Activated T-cell treated with anti-CD3 and anti-CD28 coated beads, Interleukin-2, amount 50 U/mL, for 72 hours (primary cell): ENCODE results near the gene EZH2. TPM values are rescaled to one million over a fixed set of nuclear protein-coding genes. Genes with fewer than 3 reads are reported as not detected.

Source experiments
- ATAC-seq, 2 donors: fragments of 150-1000 bp; cut with Tn5 transposase; replicated peaks in 1 of 2; 2 replicates each; pipeline ENCODE4 v1.10.0; 2021; ENCODE audit warnings: moderate library complexity in 2 of 2, mild to moderate bottlenecking in 1 of 2
- DNase-seq, 2 donors: peaks; one replicate each; pipeline ENCODE4 v3.0.0; 2021 to 2022; ENCODE audit warnings: mixed read lengths in 1 of 2
- H3K27ac Mint-ChIP-seq: one replicate; pipeline ENCODE4 v1.8.0; 2022; ENCODE audit warnings: mild to moderate bottlenecking, moderate library complexity, mixed read lengths
- H3K27me3 Mint-ChIP-seq: one replicate; pipeline ENCODE4 v1.8.0; 2022; ENCODE audit warnings: low read depth, mixed read lengths
- H3K36me3 Mint-ChIP-seq, 2 donors: one replicate each; pipeline ENCODE4 v1.8.0; 2022; ENCODE audit warnings: mixed read lengths in 2 of 2, mild to moderate bottlenecking in 1 of 2; ENCODE audit not compliant: insufficient read depth in 2 of 2
- H3K4me1 Mint-ChIP-seq: one replicate; pipeline ENCODE4 v1.8.0; 2022; ENCODE audit warnings: low read depth, mixed read lengths
- H3K4me3 Mint-ChIP-seq, 2 donors: one replicate each; pipeline ENCODE4 v1.8.0; 2022; ENCODE audit warnings: mild to moderate bottlenecking in 2 of 2, mixed read lengths in 2 of 2, moderate library complexity in 2 of 2
- H3K9me3 Mint-ChIP-seq, 2 donors: one replicate each; pipeline ENCODE4 v1.8.0; 2022; ENCODE audit warnings: mixed read lengths in 2 of 2
- total RNA-seq, 2 donors: library from RNA; stranded (reverse); gene quantifications; one replicate each; pipeline ENCODE4 v1.2.3, GENCODE V29; 2022

The EZH2 gene
- total RNA-seq, 2 donors from 2014 or later: 95.9 to 117 TPM

GRCh38 chr7:148847815-148848734, 36.0 kb downstream of the EZH2 start:
- DNase-seq: no peak
- H3K27ac Mint-ChIP-seq: peak overlapping the region; percentile 52
- H3K36me3 Mint-ChIP-seq: peaks cover 1 to 13% of the 10 kb centered on the region in 2 donors
- H3K9me3 Mint-ChIP-seq: no peaks in the 10 kb centered on the region
- no peaks in the 10 kb centered on the region for H3K27me3 Mint-ChIP-seq
- ATAC-seq: no peak
- H3K4me1 Mint-ChIP-seq: peaks cover 51% of the 10 kb centered on the region
- H3K4me3 Mint-ChIP-seq: no peak overlapping the region

GRCh38 chr7:148838905-148839304, 45.2 kb downstream of the EZH2 start:
- no peak for DNase-seq
- peak overlapping the region in 1 of 2 donors; percentile 22 for H3K4me3 Mint-ChIP-seq
- H3K4me1 Mint-ChIP-seq: peaks cover 47% of the 10 kb centered on the region
- ATAC-seq: no peak
- no peaks in the 10 kb centered on the region for H3K9me3 Mint-ChIP-seq
- H3K27me3 Mint-ChIP-seq: no peaks in the 10 kb centered on the region
- peaks cover 16 to 50% of the 10 kb centered on the region in 2 donors for H3K36me3 Mint-ChIP-seq
- peak overlapping the region; percentile 86 for H3K27ac Mint-ChIP-seq

GRCh38 chr7:148835854-148836253, 48.2 kb downstream of the EZH2 start:
- no peak overlapping the region for H3K27ac Mint-ChIP-seq

GRCh38 chr7:148834605-148835004, 49.5 kb downstream of the EZH2 start:
- ATAC-seq (no peak), DNase-seq (no peak)
- H3K4me1 Mint-ChIP-seq: peaks cover 32% of the 10 kb centered on the region
- H3K27me3 Mint-ChIP-seq: no peaks in the 10 kb centered on the region
- no peak overlapping the region for H3K27ac Mint-ChIP-seq
- peaks cover 24 to 65% of the 10 kb centered on the region in 2 donors for H3K36me3 Mint-ChIP-seq
- H3K9me3 Mint-ChIP-seq: no peaks in the 10 kb centered on the region
- H3K4me3 Mint-ChIP-seq: no peak overlapping the region

More at GRCh38 chr7:148835854-148836253, 48.2 kb downstream of the EZH2 start:
- ATAC-seq: no peak
- no peaks in the 10 kb centered on the region for H3K27me3 Mint-ChIP-seq
- DNase-seq: no peak
- H3K9me3 Mint-ChIP-seq: no peaks in the 10 kb centered on the region
- H3K4me3 Mint-ChIP-seq: no peak overlapping the region
- H3K4me1 Mint-ChIP-seq: peaks cover 41% of the 10 kb centered on the region
- peaks cover 20 to 56% of the 10 kb centered on the region in 2 donors for H3K36me3 Mint-ChIP-seq

GRCh38 chr7:148831782-148832181, 52.3 kb downstream of the EZH2 start:
- DNase-seq (no peak), ATAC-seq (no peak)
- Mint-ChIP-seq H3K4me1 (peaks cover 15% of the 10 kb centered on the region), H3K27ac (no peak overlapping the region), H3K9me3 (no peaks in the 10 kb centered on the region), H3K27me3 (no peaks in the 10 kb centered on the region), H3K36me3 (peaks cover 22 to 53% of the 10 kb centered on the region in 2 donors), H3K4me3 (no peak overlapping the region)

- Mint-ChIP-seq H3K27me3 (no peaks in the 10 kb centered on the region), H3K36me3 (peaks cover 20 to 50% of the 10 kb centered on the region in 2 donors), H3K27ac (no peak overlapping the region), H3K4me1 (peaks cover 15% of the 10 kb centered on the region), H3K4me3 (no peak overlapping the region), H3K9me3 (no peaks in the 10 kb centered on the region)
- DNase-seq (no peak), ATAC-seq (no peak)
Observed at GRCh38 chr7:148830897-148831692, 53.0 kb downstream of the EZH2 start.

- H3K36me3 Mint-ChIP-seq: peaks cover 19 to 51% of the 10 kb centered on the region in 2 donors
Observed at GRCh38 chr7:148828965-148829364, 55.1 kb downstream of the EZH2 start.

GRCh38 chr7:148825338-148825737, 58.8 kb downstream of the EZH2 start:
- H3K4me3 Mint-ChIP-seq: no peak overlapping the region
- ATAC-seq (no peak), DNase-seq (no peak)
- no peak overlapping the region for H3K27ac Mint-ChIP-seq
- peaks cover 9% of the 10 kb centered on the region for H3K4me1 Mint-ChIP-seq
- H3K9me3 Mint-ChIP-seq: no peaks in the 10 kb centered on the region
- no peaks in the 10 kb centered on the region for H3K27me3 Mint-ChIP-seq
- peaks cover 13 to 44% of the 10 kb centered on the region in 2 donors for H3K36me3 Mint-ChIP-seq

More at GRCh38 chr7:148828965-148829364, 55.1 kb downstream of the EZH2 start:
- DNase-seq: no peak
- Mint-ChIP-seq H3K27me3 (no peaks in the 10 kb centered on the region), H3K27ac (no peak overlapping the region), H3K4me1 (peaks cover 10% of the 10 kb centered on the region), H3K9me3 (no peaks in the 10 kb centered on the region), H3K4me3 (no peak overlapping the region)
- no peak for ATAC-seq

GRCh38 chr7:148824864-148825263, 59.2 kb downstream of the EZH2 start:
- ATAC-seq (no peak), DNase-seq (no peak)
- H3K4me1 Mint-ChIP-seq: peaks cover 9% of the 10 kb centered on the region
- H3K9me3 Mint-ChIP-seq: no peaks in the 10 kb centered on the region
- no peaks in the 10 kb centered on the region for H3K27me3 Mint-ChIP-seq
- no peak overlapping the region for H3K4me3 Mint-ChIP-seq
- H3K27ac Mint-ChIP-seq: no peak overlapping the region
- H3K36me3 Mint-ChIP-seq: peaks cover 13 to 41% of the 10 kb centered on the region in 2 donors

- ATAC-seq (no peak), DNase-seq (no peak)
- peaks cover 5% of the 10 kb centered on the region for H3K4me1 Mint-ChIP-seq
- H3K4me3 Mint-ChIP-seq: no peak overlapping the region
- H3K36me3 Mint-ChIP-seq: peaks cover 12 to 51% of the 10 kb centered on the region in 2 donors
- H3K27ac Mint-ChIP-seq: no peak overlapping the region
- H3K9me3 Mint-ChIP-seq: no peaks in the 10 kb centered on the region
- no peaks in the 10 kb centered on the region for H3K27me3 Mint-ChIP-seq
Observed at GRCh38 chr7:148821422-148821821, 62.7 kb downstream of the EZH2 start.

- Mint-ChIP-seq H3K9me3 (no peaks in the 10 kb centered on the region), H3K4me1 (peaks cover 5% of the 10 kb centered on the region), H3K4me3 (no peak overlapping the region), H3K36me3 (peaks cover 11 to 41% of the 10 kb centered on the region in 2 donors), H3K27ac (peak overlapping the region; percentile 76), H3K27me3 (no peaks in the 10 kb centered on the region)
- no peak for ATAC-seq
- DNase-seq: no peak
Observed at GRCh38 chr7:148819697-148820360, 64.3 kb downstream of the EZH2 start.

- H3K4me1 Mint-ChIP-seq: no peaks in the 10 kb centered on the region
- H3K36me3 Mint-ChIP-seq: peaks cover 11 to 49% of the 10 kb centered on the region in 2 donors
- no peaks in the 10 kb centered on the region for H3K9me3 Mint-ChIP-seq
- H3K27me3 Mint-ChIP-seq: no peaks in the 10 kb centered on the region
- ATAC-seq (no peak), DNase-seq (no peak)
- H3K4me3 Mint-ChIP-seq: no peak overlapping the region
- H3K27ac Mint-ChIP-seq: no peak overlapping the region
Observed at GRCh38 chr7:148815612-148816011, 68.5 kb downstream of the EZH2 start.
